HG02938 (cell line): ENCODE data around the gene PID1.

Source experiments
- ATAC-seq: cut with Tn5 transposase; IDR thresholded peaks from one replicate; pipeline ENCODE4 v1.9.1; 2021; ENCODE audit warnings: mild to moderate bottlenecking, moderate library complexity; ENCODE audit not compliant: unreplicated experiment

Gene PID1

GRCh38 chr2:229270551-229271410, at the start of gene PID1:
TSS of gene PID1 (minus strand) at chr2:229271287. CDS start at chr2:229271043, 244 bp downstream.
- ATAC-seq, result no peak

- no peak for ATAC-seq
Observed at GRCh38 chr2:229319558-229319957, 48.5 kb upstream of the PID1 start.

GRCh38 chr2:229314117-229314516, 43.0 kb upstream of the PID1 start:
- ATAC-seq, result no peak

GRCh38 chr2:229313591-229313990, 42.5 kb upstream of the PID1 start:
- no peak for ATAC-seq

GRCh38 chr2:229301237-229301636, 30.1 kb upstream of the PID1 start:
- ATAC-seq, result no peak

GRCh38 chr2:229300790-229301189, 29.7 kb upstream of the PID1 start:
- no peak for ATAC-seq

GRCh38 chr2:229300371-229300770, 29.3 kb upstream of the PID1 start:
- no peak for ATAC-seq

GRCh38 chr2:229297247-229297646, 26.2 kb upstream of the PID1 start:
- ATAC-seq, result no peak

GRCh38 chr2:229296536-229296935, 25.4 kb upstream of the PID1 start:
- ATAC-seq, result no peak

- ATAC-seq, result no peak
Observed at GRCh38 chr2:229296016-229296415, 24.9 kb upstream of the PID1 start.

GRCh38 chr2:229287823-229288222, 16.7 kb upstream of the PID1 start:
- no peak for ATAC-seq

- ATAC-seq, result no peak
Observed at GRCh38 chr2:229282758-229283546, 11.9 kb upstream of the PID1 start.

GRCh38 chr2:229279516-229279915, 8.4 kb upstream of the PID1 start:
- no peak for ATAC-seq

GRCh38 chr2:229275506-229275905, 4.4 kb upstream of the PID1 start:
- no peak for ATAC-seq

- ATAC-seq, result peak; percentile 60
Observed at GRCh38 chr2:229273723-229274338, 2.7 kb upstream of the PID1 start.

GRCh38 chr2:229273006-229273722, 2.1 kb upstream of the PID1 start:
- ATAC-seq, result no peak

- ATAC-seq, result no peak
Observed at GRCh38 chr2:229269941-229270340, 1.1 kb downstream of the PID1 start.

GRCh38 chr2:229269146-229269545, 1.9 kb downstream of the PID1 start:
- no peak for ATAC-seq

GRCh38 chr2:229268626-229269025, 2.5 kb downstream of the PID1 start:
- no peak for ATAC-seq

- no peak for ATAC-seq
Observed at GRCh38 chr2:229267080-229267479, 4.0 kb downstream of the PID1 start.

GRCh38 chr2:229265727-229266126, 5.4 kb downstream of the PID1 start:
- no peak for ATAC-seq
